ENCODE measurements around the gene CX3CR1. TPM values are rescaled to one million over a fixed set of nuclear protein-coding genes. Genes with fewer than 3 reads are reported as not detected.

Gene CX3CR1
- total RNA-seq, 4 donors from 2014 or later, result 0.32 TPM; not detected in 3

DNA sequence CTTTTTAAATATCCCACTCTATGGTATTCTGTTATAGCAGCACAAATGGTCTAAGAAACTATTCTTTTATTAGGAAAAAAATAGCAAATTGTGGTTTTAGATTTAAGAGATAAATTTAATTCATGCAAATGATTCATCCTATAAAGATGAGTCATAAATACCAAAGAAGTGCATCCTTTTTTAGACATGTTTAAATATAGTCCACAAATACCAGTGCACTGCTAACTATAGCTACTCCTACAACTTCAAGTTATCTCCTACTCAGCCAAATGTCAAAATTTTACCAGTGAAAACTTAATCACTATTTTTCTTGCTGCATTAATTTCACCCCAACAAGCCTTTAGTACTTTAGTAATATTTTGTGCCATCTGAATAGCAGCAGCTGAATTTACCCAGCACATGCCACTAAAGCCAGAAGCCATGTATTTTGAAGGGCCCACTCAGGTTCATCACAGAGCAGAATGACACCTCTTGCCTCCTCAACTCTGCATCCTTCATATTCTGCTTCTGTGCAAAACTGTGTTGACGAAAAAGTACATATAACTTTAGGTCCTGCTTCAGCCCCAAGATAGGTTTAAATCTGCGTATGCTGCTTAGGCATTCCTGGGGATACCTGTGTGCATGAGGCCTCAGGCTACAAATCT is 24.9 kb downstream of the CX3CR1 start:
- H3K4me1 ChIP-seq, result peaks cover 0 to 13% (median 2%) of the 10 kb centered on the region in 4 donors
- peak overlapping the region in 1 of 4 donors; percentile 36 for H3K27ac ChIP-seq
- H3K4me3 ChIP-seq, result no peak overlapping the region
- H3K9me3 ChIP-seq, result no peaks in the 10 kb centered on the region
- in situ Hi-C loops (cut with MboI; ENCODE audit: low pct_ligation_motif_present in 1 of 4, low pct_unique_long_range_greater_than_20kb in 1 of 4, low sequenced_read_pairs in 3 of 4), result no loop called here
- no peaks in the 10 kb centered on the region for H3K36me3 ChIP-seq
- intact Hi-C loops (cut with DNase I; ENCODE audit: low total_unique reads), result no loop called here
- DNase-seq, result no peak
- 44 to 50% methylated on average over 2 of the region's 2 CpGs for WGBS, 2 donors (ENCODE audit: low coverage in 1 of 2)
- no peaks in the 10 kb centered on the region for H3K27me3 ChIP-seq
- no peak for TF ChIP-seq CTCF (IDR thresholded peaks at IDR 0.05)
- TF ChIP-seq POLR2A (IDR thresholded peaks at IDR 0.05), result no peak
- TF ChIP-seq EP300 (IDR thresholded peaks at IDR 0.05; ENCODE audit: low read depth), result no peak
- no peak for TF ChIP-seq POLR2AphosphoS5 (IDR thresholded peaks at IDR 0.05)

DNA sequence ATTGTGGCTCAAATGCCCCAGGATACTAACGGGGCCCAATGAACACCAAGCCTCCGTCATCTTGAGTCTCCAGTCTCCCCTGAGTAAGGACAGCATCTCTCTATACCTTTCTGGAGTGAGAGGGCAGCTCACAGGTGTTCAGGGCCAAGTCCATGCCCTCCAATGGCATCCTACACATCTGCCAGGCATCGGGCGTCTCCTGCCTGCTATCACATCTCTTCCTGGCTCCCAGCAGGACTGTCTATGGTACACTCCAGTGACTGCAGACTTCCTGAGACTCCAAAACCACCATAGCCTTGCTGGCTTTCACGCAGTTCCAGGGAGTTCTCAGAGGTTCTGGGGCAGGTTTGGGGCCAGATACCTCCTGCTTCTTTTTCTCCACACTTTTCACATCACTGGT is 28.3 kb downstream of the CX3CR1 start:
- H3K36me3 ChIP-seq, result no peaks in the 10 kb centered on the region
- H3K4me1 ChIP-seq, result peaks cover 0 to 19% (median 2%) of the 10 kb centered on the region in 4 donors
- in situ Hi-C loops (cut with MboI; ENCODE audit: low pct_ligation_motif_present in 1 of 4, low pct_unique_long_range_greater_than_20kb in 1 of 4, low sequenced_read_pairs in 3 of 4) (no loop called here), intact Hi-C loops (cut with DNase I; ENCODE audit: low total_unique reads) (no loop called here)
- 80 to 98% methylated on average over 4 to 5 of the region's 5 CpGs for WGBS, 2 donors (ENCODE audit: low coverage in 1 of 2)
- no peak overlapping the region for H3K27ac ChIP-seq
- no peak for TF ChIP-seq POLR2A (IDR thresholded peaks at IDR 0.05)
- no peak for TF ChIP-seq EP300 (IDR thresholded peaks at IDR 0.05; ENCODE audit: low read depth)
- no peak for TF ChIP-seq POLR2AphosphoS5 (IDR thresholded peaks at IDR 0.05)
- no peak for TF ChIP-seq CTCF (IDR thresholded peaks at IDR 0.05)
- H3K27me3 ChIP-seq, result no peaks in the 10 kb centered on the region
- H3K9me3 ChIP-seq, result no peaks in the 10 kb centered on the region
- DNase-seq, result no peak
- no peak overlapping the region for H3K4me3 ChIP-seq

DNA sequence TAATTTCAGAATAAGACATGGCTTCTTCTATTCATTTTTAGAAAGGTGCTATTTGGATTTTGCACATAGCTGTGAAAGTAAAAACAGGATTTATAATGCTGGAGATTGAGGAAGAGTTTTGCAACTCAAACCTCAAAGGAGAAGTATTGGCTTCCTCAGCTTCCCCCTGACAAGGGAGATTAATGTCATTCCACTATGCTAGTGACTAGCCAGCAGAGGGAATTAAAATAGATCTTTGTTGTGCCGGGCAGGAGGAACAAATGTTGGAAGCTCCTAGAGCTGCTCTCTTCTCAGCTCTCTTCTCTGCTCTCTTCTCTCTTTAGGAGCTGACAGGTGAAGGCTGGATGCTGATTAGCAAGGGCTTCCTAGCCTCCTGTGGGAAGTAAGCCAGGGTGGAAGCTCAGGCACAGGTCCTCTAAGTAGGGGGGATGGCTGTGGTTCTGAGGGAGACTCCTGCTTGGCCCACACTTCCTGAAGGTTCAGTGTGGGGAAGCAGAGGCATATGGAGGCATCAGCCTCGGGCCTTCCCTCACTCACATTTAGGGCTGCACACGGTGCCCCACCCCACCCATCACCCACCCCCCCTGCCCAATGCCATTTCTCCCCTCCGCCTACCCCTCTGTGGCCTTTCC is 29.6 kb downstream of the CX3CR1 start:
- no peaks in the 10 kb centered on the region for H3K36me3 ChIP-seq
- no peak for DNase-seq
- intact Hi-C loops (cut with DNase I; ENCODE audit: low total_unique reads), result no loop called here
- H3K27me3 ChIP-seq, result no peaks in the 10 kb centered on the region
- H3K4me1 ChIP-seq, result peaks cover 0 to 16% (median 2%) of the 10 kb centered on the region in 4 donors
- H3K27ac ChIP-seq, result peak overlapping the region in 1 of 4 donors; percentile 29
- 50% methylated on average over 4 of the region's 4 CpGs; no CpG with 5 or more reads in 1 of the 2 donors for WGBS, 2 donors (ENCODE audit: low coverage in 1 of 2)
- no peak for TF ChIP-seq EP300 (IDR thresholded peaks at IDR 0.05; ENCODE audit: low read depth)
- no peak for TF ChIP-seq POLR2AphosphoS5 (IDR thresholded peaks at IDR 0.05)
- no peak for TF ChIP-seq CTCF (IDR thresholded peaks at IDR 0.05)
- no peak for TF ChIP-seq POLR2A (IDR thresholded peaks at IDR 0.05)
- H3K9me3 ChIP-seq, result no peaks in the 10 kb centered on the region
- in situ Hi-C loops (cut with MboI; ENCODE audit: low pct_ligation_motif_present in 1 of 4, low pct_unique_long_range_greater_than_20kb in 1 of 4, low sequenced_read_pairs in 3 of 4), result no loop called here
- no peak overlapping the region for H3K4me3 ChIP-seq

DNA sequence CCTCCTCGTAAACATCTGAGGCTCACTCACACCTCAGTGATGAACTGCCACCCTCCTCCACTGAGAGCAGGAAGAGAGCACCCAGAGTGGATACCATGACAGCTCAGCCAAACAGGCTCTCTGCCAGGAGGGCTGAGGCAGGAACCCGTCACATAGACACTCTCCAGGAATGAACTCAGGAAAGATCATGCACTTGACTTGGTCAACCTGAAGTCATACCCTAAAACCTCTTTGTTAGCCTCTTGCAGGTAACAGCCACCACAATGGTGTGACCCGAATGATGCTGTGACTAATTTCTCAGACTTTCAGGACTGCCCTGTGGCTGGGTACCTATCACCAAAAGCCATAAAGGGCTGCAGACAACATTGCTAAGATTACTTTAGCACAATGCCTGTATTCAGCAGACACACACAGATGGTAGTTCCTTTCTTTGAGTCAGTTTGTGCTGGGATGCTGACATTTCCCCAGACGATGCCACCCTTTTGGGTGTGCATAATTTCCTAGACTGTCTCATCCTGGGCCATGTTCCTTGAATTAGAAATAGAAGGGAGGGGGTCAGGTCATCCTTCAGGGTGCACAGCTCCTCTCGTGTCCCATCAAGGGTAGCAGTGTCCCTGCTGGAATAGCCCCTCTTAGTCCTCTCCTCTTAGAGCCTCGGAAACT is 30.3 kb downstream of the CX3CR1 start:
- Histone ChIP-seq H3K36me3 (no peaks in the 10 kb centered on the region), H3K9me3 (no peaks in the 10 kb centered on the region), H3K27me3 (no peaks in the 10 kb centered on the region), H3K4me3 (no peak overlapping the region), H3K4me1 (peaks cover 0 to 13% (median 2%) of the 10 kb centered on the region in 4 donors), H3K27ac (no peak overlapping the region)
- in situ Hi-C loops (cut with MboI; ENCODE audit: low pct_ligation_motif_present in 1 of 4, low pct_unique_long_range_greater_than_20kb in 1 of 4, low sequenced_read_pairs in 3 of 4), result no loop called here
- WGBS, 2 donors (ENCODE audit: low coverage in 1 of 2), result 60 to 73% methylated on average over 1 to 6 of the region's 6 CpGs
- TF ChIP-seq CTCF (IDR thresholded peaks at IDR 0.05), result no peak
- no peak for TF ChIP-seq EP300 (IDR thresholded peaks at IDR 0.05; ENCODE audit: low read depth)
- TF ChIP-seq POLR2AphosphoS5 (IDR thresholded peaks at IDR 0.05), result no peak
- no peak for TF ChIP-seq POLR2A (IDR thresholded peaks at IDR 0.05)
- intact Hi-C loops (cut with DNase I; ENCODE audit: low total_unique reads), result no loop called here
- no peak for DNase-seq
